ENCODE measurements around the gene UMAD1. TPM values are rescaled to one million over a fixed set of nuclear protein-coding genes. Genes with fewer than 3 reads are reported as not detected.

The UMAD1 gene
- total and polyA plus RNA-seq, 2 experiments from 2014 or later: 8.4 to 12.4 TPM

DNA sequence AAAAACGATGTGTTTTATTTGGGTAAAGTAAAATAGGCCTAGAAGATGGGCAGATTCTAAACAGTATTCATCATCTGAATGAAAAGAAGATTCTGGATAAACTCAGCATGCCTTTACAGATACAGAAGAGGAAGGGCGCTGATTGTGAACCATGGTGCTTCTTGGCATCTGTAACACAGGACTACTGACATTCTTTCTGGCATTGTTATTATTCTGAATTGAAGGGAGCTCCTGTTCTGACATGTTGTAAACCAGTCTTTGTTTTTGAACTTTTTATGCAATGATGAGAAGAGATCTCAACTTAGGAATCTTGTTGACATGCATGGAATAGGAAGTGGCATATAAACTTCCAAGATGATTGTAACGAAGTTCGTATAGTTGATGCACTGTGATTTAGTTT, 64.3 kb downstream of the UMAD1 start:
- Mint-ChIP-seq H3K27me3 (ENCODE audit: insufficient read depth, low read depth, poor library complexity) (peaks cover 2% of the 10 kb centered on the region), H3K9me3 (no peaks in the 10 kb centered on the region), H3K4me3 (no peak overlapping the region), H3K4me1 (peaks cover 50% of the 10 kb centered on the region), H3K27ac (no peak overlapping the region), H3K36me3 (ENCODE audit: low read depth) (no peaks in the 10 kb centered on the region)
- H3K4me2 ChIP-seq: no peak overlapping the region
- no peaks in the 10 kb centered on the region for H4K20me1 ChIP-seq (replicated peaks; ENCODE audit: insufficient read depth)
- no peaks in the 10 kb centered on the region for H3K9me2 ChIP-seq (ENCODE audit: insufficient read depth)
- peak; percentile 18 for DNase-seq (ENCODE audit: low spot score)
- H3K36me3 ChIP-seq (ENCODE audit: insufficient read depth): no peaks in the 10 kb centered on the region
- H2AFZ ChIP-seq: no peak overlapping the region
- no peak overlapping the region for H3K27ac ChIP-seq (ENCODE audit: low read depth)
- peaks cover 43% of the 10 kb centered on the region for H3K4me1 ChIP-seq (ENCODE audit: insufficient read depth)
- no peaks in the 10 kb centered on the region for H3K79me2 ChIP-seq (replicated peaks; ENCODE audit: insufficient read depth)
- H3K4me3 ChIP-seq: no peak overlapping the region
- no peak for ATAC-seq
- TF ChIP-seq EZH2 (IDR thresholded peaks at IDR 0.05; ENCODE audit: low read depth, unreplicated experiment) (no peak), ZNF331 (CRISPR knock-in tag; IDR thresholded peaks at IDR 0.05; ENCODE audit: low read depth) (no peak), POLR2AphosphoS5 (IDR thresholded peaks at IDR 0.05; ENCODE audit: low read depth) (no peak), STAT1 (IDR thresholded peaks at IDR 0.05; ENCODE audit: unreplicated experiment) (no peak), NANOG (IDR thresholded peaks at IDR 0.05; ENCODE audit: borderline replicate concordance) (no peak), ZNF114 (CRISPR knock-in tag; IDR thresholded peaks at IDR 0.05) (no peak), JUNB (IDR thresholded peaks at IDR 0.05; ENCODE audit: unreplicated experiment) (no peak), CREB1 (CRISPR knock-in tag; IDR thresholded peaks at IDR 0.05; ENCODE audit: low read depth) (no peak), EZH2phosphoT487 (IDR thresholded peaks at IDR 0.05; ENCODE audit: unreplicated experiment) (no peak)
- TF ChIP-seq, protein P1, sequence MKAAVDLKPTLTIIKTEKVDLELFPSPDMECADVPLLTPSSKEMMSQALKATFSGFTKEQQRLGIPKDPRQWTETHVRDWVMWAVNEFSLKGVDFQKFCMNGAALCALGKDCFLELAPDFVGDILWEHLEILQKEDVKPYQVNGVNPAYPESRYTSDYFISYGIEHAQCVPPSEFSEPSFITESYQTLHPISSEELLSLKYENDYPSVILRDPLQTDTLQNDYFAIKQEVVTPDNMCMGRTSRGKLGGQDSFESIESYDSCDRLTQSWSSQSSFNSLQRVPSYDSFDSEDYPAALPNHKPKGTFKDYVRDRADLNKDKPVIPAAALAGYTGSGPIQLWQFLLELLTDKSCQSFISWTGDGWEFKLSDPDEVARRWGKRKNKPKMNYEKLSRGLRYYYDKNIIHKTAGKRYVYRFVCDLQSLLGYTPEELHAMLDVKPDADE (IDR thresholded peaks at IDR 0.05): no peak
- TF ChIP-seq, protein P2, sequence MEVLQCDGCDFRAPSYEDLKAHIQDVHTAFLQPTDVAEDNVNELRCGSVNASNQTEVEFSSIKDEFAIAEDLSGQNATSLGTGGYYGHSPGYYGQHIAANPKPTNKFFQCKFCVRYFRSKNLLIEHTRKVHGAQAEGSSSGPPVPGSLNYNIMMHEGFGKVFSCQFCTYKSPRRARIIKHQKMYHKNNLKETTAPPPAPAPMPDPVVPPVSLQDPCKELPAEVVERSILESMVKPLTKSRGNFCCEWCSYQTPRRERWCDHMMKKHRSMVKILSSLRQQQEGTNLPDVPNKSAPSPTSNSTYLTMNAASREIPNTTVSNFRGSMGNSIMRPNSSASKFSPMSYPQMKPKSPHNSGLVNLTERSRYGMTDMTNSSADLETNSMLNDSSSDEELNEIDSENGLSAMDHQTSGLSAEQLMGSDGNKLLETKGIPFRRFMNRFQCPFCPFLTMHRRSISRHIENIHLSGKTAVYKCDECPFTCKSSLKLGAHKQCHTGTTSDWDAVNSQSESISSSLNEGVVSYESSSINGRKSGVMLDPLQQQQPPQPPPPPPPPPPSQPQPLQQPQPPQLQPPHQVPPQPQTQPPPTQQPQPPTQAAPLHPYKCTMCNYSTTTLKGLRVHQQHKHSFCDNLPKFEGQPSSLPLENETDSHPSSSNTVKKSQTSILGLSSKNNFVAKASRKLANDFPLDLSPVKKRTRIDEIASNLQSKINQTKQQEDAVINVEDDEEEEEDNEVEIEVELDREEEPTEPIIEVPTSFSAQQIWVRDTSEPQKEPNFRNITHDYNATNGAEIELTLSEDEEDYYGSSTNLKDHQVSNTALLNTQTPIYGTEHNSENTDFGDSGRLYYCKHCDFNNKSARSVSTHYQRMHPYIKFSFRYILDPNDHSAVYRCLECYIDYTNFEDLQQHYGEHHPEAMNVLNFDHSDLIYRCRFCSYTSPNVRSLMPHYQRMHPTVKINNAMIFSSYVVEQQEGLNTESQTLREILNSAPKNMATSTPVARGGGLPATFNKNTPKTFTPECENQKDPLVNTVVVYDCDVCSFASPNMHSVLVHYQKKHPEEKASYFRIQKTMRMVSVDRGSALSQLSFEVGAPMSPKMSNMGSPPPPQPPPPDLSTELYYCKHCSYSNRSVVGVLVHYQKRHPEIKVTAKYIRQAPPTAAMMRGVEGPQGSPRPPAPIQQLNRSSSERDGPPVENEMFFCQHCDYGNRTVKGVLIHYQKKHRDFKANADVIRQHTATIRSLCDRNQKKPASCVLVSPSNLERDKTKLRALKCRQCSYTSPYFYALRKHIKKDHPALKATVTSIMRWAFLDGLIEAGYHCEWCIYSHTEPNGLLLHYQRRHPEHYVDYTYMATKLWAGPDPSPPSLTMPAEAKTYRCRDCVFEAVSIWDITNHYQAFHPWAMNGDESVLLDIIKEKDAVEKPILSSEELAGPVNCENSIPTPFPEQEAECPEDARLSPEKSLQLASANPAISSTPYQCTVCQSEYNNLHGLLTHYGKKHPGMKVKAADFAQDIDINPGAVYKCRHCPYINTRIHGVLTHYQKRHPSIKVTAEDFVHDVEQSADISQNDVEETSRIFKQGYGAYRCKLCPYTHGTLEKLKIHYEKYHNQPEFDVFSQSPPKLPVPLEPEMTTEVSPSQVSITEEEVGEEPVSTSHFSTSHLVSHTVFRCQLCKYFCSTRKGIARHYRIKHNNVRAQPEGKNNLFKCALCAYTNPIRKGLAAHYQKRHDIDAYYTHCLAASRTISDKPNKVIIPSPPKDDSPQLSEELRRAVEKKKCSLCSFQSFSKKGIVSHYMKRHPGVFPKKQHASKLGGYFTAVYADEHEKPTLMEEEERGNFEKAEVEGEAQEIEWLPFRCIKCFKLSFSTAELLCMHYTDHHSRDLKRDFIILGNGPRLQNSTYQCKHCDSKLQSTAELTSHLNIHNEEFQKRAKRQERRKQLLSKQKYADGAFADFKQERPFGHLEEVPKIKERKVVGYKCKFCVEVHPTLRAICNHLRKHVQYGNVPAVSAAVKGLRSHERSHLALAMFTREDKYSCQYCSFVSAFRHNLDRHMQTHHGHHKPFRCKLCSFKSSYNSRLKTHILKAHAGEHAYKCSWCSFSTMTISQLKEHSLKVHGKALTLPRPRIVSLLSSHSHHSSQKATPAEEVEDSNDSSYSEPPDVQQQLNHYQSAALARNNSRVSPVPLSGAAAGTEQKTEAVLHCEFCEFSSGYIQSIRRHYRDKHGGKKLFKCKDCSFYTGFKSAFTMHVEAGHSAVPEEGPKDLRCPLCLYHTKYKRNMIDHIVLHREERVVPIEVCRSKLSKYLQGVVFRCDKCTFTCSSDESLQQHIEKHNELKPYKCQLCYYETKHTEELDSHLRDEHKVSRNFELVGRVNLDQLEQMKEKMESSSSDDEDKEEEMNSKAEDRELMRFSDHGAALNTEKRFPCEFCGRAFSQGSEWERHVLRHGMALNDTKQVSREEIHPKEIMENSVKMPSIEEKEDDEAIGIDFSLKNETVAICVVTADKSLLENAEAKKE (CRISPR knock-in tag; IDR thresholded peaks at IDR 0.05): no peak
- TF ChIP-seq, protein P3, sequence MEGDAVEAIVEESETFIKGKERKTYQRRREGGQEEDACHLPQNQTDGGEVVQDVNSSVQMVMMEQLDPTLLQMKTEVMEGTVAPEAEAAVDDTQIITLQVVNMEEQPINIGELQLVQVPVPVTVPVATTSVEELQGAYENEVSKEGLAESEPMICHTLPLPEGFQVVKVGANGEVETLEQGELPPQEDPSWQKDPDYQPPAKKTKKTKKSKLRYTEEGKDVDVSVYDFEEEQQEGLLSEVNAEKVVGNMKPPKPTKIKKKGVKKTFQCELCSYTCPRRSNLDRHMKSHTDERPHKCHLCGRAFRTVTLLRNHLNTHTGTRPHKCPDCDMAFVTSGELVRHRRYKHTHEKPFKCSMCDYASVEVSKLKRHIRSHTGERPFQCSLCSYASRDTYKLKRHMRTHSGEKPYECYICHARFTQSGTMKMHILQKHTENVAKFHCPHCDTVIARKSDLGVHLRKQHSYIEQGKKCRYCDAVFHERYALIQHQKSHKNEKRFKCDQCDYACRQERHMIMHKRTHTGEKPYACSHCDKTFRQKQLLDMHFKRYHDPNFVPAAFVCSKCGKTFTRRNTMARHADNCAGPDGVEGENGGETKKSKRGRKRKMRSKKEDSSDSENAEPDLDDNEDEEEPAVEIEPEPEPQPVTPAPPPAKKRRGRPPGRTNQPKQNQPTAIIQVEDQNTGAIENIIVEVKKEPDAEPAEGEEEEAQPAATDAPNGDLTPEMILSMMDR (conservative IDR thresholded peaks at IDR 0.05; ENCODE audit: low read depth in 2 of 2): no peak
- TF ChIP-seq, protein P4, sequence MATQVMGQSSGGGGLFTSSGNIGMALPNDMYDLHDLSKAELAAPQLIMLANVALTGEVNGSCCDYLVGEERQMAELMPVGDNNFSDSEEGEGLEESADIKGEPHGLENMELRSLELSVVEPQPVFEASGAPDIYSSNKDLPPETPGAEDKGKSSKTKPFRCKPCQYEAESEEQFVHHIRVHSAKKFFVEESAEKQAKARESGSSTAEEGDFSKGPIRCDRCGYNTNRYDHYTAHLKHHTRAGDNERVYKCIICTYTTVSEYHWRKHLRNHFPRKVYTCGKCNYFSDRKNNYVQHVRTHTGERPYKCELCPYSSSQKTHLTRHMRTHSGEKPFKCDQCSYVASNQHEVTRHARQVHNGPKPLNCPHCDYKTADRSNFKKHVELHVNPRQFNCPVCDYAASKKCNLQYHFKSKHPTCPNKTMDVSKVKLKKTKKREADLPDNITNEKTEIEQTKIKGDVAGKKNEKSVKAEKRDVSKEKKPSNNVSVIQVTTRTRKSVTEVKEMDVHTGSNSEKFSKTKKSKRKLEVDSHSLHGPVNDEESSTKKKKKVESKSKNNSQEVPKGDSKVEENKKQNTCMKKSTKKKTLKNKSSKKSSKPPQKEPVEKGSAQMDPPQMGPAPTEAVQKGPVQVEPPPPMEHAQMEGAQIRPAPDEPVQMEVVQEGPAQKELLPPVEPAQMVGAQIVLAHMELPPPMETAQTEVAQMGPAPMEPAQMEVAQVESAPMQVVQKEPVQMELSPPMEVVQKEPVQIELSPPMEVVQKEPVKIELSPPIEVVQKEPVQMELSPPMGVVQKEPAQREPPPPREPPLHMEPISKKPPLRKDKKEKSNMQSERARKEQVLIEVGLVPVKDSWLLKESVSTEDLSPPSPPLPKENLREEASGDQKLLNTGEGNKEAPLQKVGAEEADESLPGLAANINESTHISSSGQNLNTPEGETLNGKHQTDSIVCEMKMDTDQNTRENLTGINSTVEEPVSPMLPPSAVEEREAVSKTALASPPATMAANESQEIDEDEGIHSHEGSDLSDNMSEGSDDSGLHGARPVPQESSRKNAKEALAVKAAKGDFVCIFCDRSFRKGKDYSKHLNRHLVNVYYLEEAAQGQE (IDR thresholded peaks at IDR 0.05; ENCODE audit: unreplicated experiment): no peak
- H3K27me3 ChIP-seq (ENCODE audit: insufficient read depth): no peaks in the 10 kb centered on the region
- H3F3A ChIP-seq (replicated peaks; ENCODE audit: low read depth): no peaks in the 10 kb centered on the region
